ENCODE data around the gene MRPL28. TPM values are rescaled to one million over a fixed set of nuclear protein-coding genes. Genes with fewer than 3 reads are reported as not detected.

Gene MRPL28
- total and polyA plus RNA-seq, 4 donors: 28.3 to 63.4 (median 50.1) TPM

GRCh38 chr16:352547-353403, 17.6 kb downstream of the MRPL28 start, which contains the start of gene AXIN1:
Gene AXIN1, minus strand, starts transcription at chr16:352723. Its CDS starts 5,698 bp downstream, at chr16:347025.
- WGBS: 3% methylated on average over 113 of the region's 113 CpGs
- Histone ChIP-seq H3K27me3 (ENCODE audit: control insufficient read depth in 4 of 4, insufficient read depth in 4 of 4, low read length in 3 of 4) (no peaks in the 10 kb centered on the region), H3K9me3 (ENCODE audit: control insufficient read depth in 4 of 4, low read length in 3 of 4) (no peaks in the 10 kb centered on the region), H3K9ac (ENCODE audit: low read depth in 1 of 2, low read length in 2 of 2) (peak within 1 kb of the TSS in 1 of 2 donors; percentile 47), H3K4me3 (ENCODE audit: low read depth in 1 of 3, low read length in 3 of 3) (peak within 1 kb of the TSS; percentile 32 to 86 (median 66)), H3K36me3 (ENCODE audit: control insufficient read depth in 4 of 4, insufficient read depth in 3 of 4, low read depth in 1 of 4, low read length in 3 of 4) (no peaks in the 10 kb centered on the region), H3K27ac (ENCODE audit: low read depth in 1 of 2, low read length in 2 of 2) (peak within 1 kb of the TSS; percentile 31 to 35), H3K4me1 (ENCODE audit: control insufficient read depth in 4 of 4, insufficient read depth in 4 of 4, low read length in 3 of 4) (peaks cover 3 to 11% (median 6%) of the 10 kb centered on the region in 4 donors)
- DNase-seq (ENCODE audit: low spot score): peak; percentile 100
- TF ChIP-seq CTCF (IDR thresholded peaks at IDR 0.05; ENCODE audit: low read depth, low read length, missing input control) (peak; percentile 72), EGR1 (IDR thresholded peaks at IDR 0.05; ENCODE audit: low read depth in 2 of 2) (peak in 1 of 2 donors; percentile 9), RXRA (IDR thresholded peaks at IDR 0.05) (no peak), GABPA (IDR thresholded peaks at IDR 0.05 in 1 of 2, conservative IDR thresholded peaks at IDR 0.05 in 1 of 2) (peak in 1 of 2 donors; percentile 78), TAF1 (conservative IDR thresholded peaks at IDR 0.05) (no peak), RAD21 (IDR thresholded peaks at IDR 0.05) (peak in 1 of 2 donors; percentile 15), SP1 (IDR thresholded peaks at IDR 0.05) (peak; percentile 68)

GRCh38 chr16:351804-352520, 18.4 kb downstream of the MRPL28 start:
- Histone ChIP-seq H3K27me3 (ENCODE audit: control insufficient read depth in 4 of 4, insufficient read depth in 4 of 4, low read length in 3 of 4) (no peaks in the 10 kb centered on the region), H3K27ac (ENCODE audit: low read depth in 1 of 2, low read length in 2 of 2) (peak overlapping the region; percentile 31 to 35), H3K36me3 (ENCODE audit: control insufficient read depth in 4 of 4, insufficient read depth in 3 of 4, low read depth in 1 of 4, low read length in 3 of 4) (no peaks in the 10 kb centered on the region), H3K4me1 (ENCODE audit: control insufficient read depth in 4 of 4, insufficient read depth in 4 of 4, low read length in 3 of 4) (peaks cover 3 to 11% (median 6%) of the 10 kb centered on the region in 4 donors), H3K4me3 (ENCODE audit: low read depth in 1 of 3, low read length in 3 of 3) (peak overlapping the region; percentile 32 to 86 (median 66)), H3K9me3 (ENCODE audit: control insufficient read depth in 4 of 4, low read length in 3 of 4) (no peaks in the 10 kb centered on the region), H3K9ac (ENCODE audit: low read depth in 1 of 2, low read length in 2 of 2) (peak overlapping the region in 1 of 2 donors; percentile 47)
- WGBS: under 1% methylated on average over 94 of the region's 95 CpGs
- no peak for TF ChIP-seq EGR1 (IDR thresholded peaks at IDR 0.05; ENCODE audit: low read depth in 2 of 2)
- peak; percentile 39 to 44 for TF ChIP-seq HNF4A (conservative IDR thresholded peaks at IDR 0.05)
- no peak for DNase-seq (ENCODE audit: low spot score)

- 85% methylated on average over 8 of the region's 8 CpGs for WGBS
- no peak overlapping the region for H3K9ac ChIP-seq (ENCODE audit: low read depth in 1 of 2, low read length in 2 of 2)
- no peak for DNase-seq (ENCODE audit: low spot score)
- peaks cover 3 to 11% (median 6%) of the 10 kb centered on the region in 4 donors for H3K4me1 ChIP-seq (ENCODE audit: control insufficient read depth in 4 of 4, insufficient read depth in 4 of 4, low read length in 3 of 4)
- no peaks in the 10 kb centered on the region for H3K27me3 ChIP-seq (ENCODE audit: control insufficient read depth in 4 of 4, insufficient read depth in 4 of 4, low read length in 3 of 4)
- TF ChIP-seq CTCF (IDR thresholded peaks at IDR 0.05; ENCODE audit: low read depth, low read length, missing input control): no peak
- no peak for TF ChIP-seq ATF3 (IDR thresholded peaks at IDR 0.05)
- no peak overlapping the region for H3K4me3 ChIP-seq (ENCODE audit: low read depth in 1 of 3, low read length in 3 of 3)
- no peak overlapping the region for H3K27ac ChIP-seq (ENCODE audit: low read depth in 1 of 2, low read length in 2 of 2)
- peaks cover 0 to 9% (median 4%) of the 10 kb centered on the region in 4 donors for H3K36me3 ChIP-seq (ENCODE audit: control insufficient read depth in 4 of 4, insufficient read depth in 3 of 4, low read depth in 1 of 4, low read length in 3 of 4)
- H3K9me3 ChIP-seq (ENCODE audit: control insufficient read depth in 4 of 4, low read length in 3 of 4): no peaks in the 10 kb centered on the region
These were observed 20.1 kb downstream of the MRPL28 start for GRCh38 chr16:350203-350602.

Data from liver (tissue), 9 donors.